ENCODE measurements around the gene GET4. TPM values are rescaled to one million over a fixed set of nuclear protein-coding genes. Genes with fewer than 3 reads are reported as not detected.

Gene GET4
- total RNA-seq, 1 donor from 2014 or later, result 58.2 TPM

DNA sequence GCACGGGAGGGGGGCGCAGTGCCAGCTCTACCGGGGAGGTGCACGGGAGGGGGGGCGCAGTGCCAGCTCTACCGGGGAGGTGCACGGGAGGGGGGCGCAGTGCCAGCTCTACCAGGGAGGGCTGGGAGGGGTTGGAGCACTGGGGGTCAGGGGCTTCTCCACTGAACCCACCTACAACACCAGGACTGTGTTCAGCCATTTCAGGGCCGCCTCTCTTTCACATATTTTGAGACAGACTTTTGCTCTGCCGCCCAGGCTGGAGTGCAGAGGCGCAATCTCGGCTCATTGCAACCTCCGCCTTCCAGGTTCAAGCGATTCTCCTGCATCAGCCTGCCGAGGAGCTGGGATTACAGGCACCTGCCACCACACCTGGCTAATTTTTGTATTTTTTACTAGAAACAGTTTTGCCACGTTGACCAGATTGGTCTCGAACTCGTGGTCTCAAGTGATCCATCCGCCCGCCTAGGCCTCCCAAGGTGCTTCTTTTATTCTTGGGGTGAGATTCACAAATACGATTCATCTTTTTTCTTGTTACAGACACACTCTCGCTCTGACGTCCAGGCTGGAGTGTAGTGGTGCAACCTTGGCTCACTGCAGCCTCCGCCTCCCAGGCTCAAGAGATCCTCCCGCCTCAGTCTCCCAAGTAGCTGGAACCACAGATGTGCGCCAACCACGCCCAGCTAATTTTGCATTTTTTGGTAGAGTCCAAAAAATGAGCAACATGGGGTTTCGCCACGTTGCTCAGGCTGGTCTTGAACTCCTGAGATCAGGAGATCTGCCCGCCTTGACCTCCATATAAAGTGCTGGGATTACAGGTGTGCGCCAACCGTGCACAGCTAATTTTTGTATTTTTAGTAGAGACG is 41.1 kb downstream of the GET4 start:
- no peaks in the 10 kb centered on the region for H3K36me3 Mint-ChIP-seq (ENCODE audit: insufficient read depth)
- H3K27ac Mint-ChIP-seq, result no peak overlapping the region
- H3K9me3 Mint-ChIP-seq (ENCODE audit: low read depth), result no peaks in the 10 kb centered on the region
- TF ChIP-seq, protein P1, sequence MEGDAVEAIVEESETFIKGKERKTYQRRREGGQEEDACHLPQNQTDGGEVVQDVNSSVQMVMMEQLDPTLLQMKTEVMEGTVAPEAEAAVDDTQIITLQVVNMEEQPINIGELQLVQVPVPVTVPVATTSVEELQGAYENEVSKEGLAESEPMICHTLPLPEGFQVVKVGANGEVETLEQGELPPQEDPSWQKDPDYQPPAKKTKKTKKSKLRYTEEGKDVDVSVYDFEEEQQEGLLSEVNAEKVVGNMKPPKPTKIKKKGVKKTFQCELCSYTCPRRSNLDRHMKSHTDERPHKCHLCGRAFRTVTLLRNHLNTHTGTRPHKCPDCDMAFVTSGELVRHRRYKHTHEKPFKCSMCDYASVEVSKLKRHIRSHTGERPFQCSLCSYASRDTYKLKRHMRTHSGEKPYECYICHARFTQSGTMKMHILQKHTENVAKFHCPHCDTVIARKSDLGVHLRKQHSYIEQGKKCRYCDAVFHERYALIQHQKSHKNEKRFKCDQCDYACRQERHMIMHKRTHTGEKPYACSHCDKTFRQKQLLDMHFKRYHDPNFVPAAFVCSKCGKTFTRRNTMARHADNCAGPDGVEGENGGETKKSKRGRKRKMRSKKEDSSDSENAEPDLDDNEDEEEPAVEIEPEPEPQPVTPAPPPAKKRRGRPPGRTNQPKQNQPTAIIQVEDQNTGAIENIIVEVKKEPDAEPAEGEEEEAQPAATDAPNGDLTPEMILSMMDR (IDR thresholded peaks at IDR 0.05; ENCODE audit: unreplicated experiment), result no peak
- no peaks in the 10 kb centered on the region for H3K27me3 Mint-ChIP-seq
- no peak overlapping the region for H3K4me3 Mint-ChIP-seq (ENCODE audit: low read depth)
- no peaks in the 10 kb centered on the region for H3K4me1 Mint-ChIP-seq (ENCODE audit: low read depth)
- no peak for DNase-seq (ENCODE audit: low spot score, unreplicated experiment)

DNA sequence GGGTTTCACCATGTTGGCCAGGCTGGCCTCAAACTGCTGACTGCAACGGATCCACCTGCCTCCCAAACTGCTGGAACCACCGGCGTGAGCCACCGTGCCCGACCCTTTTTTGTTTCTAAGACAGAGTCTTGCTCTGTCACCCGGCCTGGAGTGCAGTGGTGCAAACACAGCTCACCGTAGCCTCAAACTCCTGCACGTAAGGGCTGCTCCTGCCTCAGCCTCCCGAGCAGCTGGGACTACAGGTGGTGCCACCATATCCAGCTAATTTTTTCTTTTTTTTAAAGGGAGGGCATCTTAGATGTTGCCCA is 41.7 kb downstream of the GET4 start:
- no peaks in the 10 kb centered on the region for H3K36me3 Mint-ChIP-seq (ENCODE audit: insufficient read depth)
- no peaks in the 10 kb centered on the region for H3K27me3 Mint-ChIP-seq
- no peaks in the 10 kb centered on the region for H3K4me1 Mint-ChIP-seq (ENCODE audit: low read depth)
- TF ChIP-seq, protein P1 (IDR thresholded peaks at IDR 0.05; ENCODE audit: unreplicated experiment), result no peak
- H3K9me3 Mint-ChIP-seq (ENCODE audit: low read depth), result no peaks in the 10 kb centered on the region
- H3K27ac Mint-ChIP-seq, result no peak overlapping the region
- H3K4me3 Mint-ChIP-seq (ENCODE audit: low read depth), result no peak overlapping the region
- DNase-seq (ENCODE audit: low spot score, unreplicated experiment), result no peak

DNA sequence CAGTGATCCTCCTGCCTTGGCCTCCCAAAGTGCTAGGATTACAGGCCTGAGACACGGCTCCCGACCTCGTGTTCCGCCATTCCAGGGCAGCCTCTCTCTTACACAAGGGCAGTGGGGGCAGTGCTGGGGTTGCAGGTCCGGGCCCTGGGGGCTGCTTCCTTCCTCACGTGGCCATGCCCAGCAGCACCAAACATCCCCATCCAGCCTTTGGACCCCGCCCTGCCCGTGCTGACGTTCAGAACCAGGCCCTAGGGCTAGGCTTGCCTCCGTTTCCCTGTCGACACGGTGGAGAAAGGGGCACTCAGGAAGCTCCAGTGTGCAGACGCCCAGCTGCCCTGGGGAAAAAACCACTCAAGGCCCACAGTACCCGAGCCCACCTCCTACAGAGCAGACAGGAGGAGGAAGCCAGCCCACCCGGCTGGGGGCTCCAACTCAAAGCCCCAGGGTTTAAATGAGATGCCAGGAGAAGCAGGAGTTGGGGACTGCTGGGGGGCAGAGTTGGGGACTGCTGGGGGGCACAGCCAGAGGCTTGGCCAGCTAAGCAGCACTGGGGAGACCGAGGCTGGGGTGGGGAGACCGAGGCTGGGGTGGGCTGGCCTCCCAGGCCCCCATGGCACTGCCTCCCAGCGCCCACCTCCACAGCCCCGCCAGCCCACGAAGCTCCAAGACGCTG is 42.2 kb downstream of the GET4 start:
- TF ChIP-seq, protein P1 (IDR thresholded peaks at IDR 0.05; ENCODE audit: unreplicated experiment), result no peak
- no peaks in the 10 kb centered on the region for H3K9me3 Mint-ChIP-seq (ENCODE audit: low read depth)
- DNase-seq (ENCODE audit: low spot score, unreplicated experiment), result no peak
- H3K27me3 Mint-ChIP-seq, result no peaks in the 10 kb centered on the region
- no peak overlapping the region for H3K4me3 Mint-ChIP-seq (ENCODE audit: low read depth)
- H3K27ac Mint-ChIP-seq, result no peak overlapping the region
- H3K36me3 Mint-ChIP-seq (ENCODE audit: insufficient read depth), result no peaks in the 10 kb centered on the region
- H3K4me1 Mint-ChIP-seq (ENCODE audit: low read depth), result no peaks in the 10 kb centered on the region

DNA sequence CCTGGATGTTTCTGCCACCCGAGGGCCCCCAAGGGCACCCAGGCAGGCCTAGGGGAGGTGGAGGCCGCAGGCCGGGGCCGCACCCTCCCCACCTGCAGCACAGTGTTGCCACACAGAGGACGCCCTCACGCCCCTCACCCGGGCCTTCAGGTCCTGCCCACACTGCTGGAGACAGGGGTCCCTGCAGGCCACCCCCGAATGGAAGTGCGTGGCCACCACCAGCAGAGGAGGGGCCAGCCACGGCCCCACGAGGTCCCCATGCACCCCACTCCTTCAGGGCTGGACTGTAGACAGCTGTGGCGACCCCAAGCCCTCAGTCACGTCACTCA is 42.7 kb downstream of the GET4 start:
- Mint-ChIP-seq H3K36me3 (ENCODE audit: insufficient read depth) (no peaks in the 10 kb centered on the region), H3K4me1 (ENCODE audit: low read depth) (no peaks in the 10 kb centered on the region), H3K27ac (no peak overlapping the region), H3K9me3 (ENCODE audit: low read depth) (no peaks in the 10 kb centered on the region), H3K4me3 (ENCODE audit: low read depth) (no peak overlapping the region), H3K27me3 (no peaks in the 10 kb centered on the region)
- TF ChIP-seq, protein P1 (IDR thresholded peaks at IDR 0.05; ENCODE audit: unreplicated experiment), result no peak
- no peak for DNase-seq (ENCODE audit: low spot score, unreplicated experiment)

DNA sequence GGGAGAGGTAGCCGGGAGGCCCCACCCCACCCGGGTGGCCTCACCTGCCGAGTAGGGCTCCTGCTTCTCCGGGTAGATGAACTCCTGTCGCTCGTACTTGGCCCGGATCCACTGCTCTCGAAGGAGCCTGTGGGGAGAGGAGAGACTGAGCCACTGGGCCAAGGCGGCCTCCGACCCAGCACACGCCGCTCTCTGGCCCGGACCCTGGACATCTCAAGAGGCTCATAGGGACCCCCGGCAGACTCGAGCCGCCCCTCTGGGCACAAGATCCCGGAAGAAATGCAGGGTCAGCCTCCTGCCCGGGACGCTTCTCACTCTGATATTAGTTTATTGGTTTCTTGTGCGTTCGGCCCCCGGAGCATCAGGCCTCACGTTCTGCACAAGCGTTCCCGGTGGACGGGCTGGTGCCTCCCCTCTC is 43.6 kb downstream of the GET4 start:
- Mint-ChIP-seq H3K9me3 (ENCODE audit: low read depth) (no peaks in the 10 kb centered on the region), H3K27me3 (no peaks in the 10 kb centered on the region), H3K36me3 (ENCODE audit: insufficient read depth) (no peaks in the 10 kb centered on the region), H3K4me3 (ENCODE audit: low read depth) (no peak overlapping the region), H3K27ac (no peak overlapping the region), H3K4me1 (ENCODE audit: low read depth) (no peaks in the 10 kb centered on the region)
- DNase-seq (ENCODE audit: low spot score, unreplicated experiment), result no peak
- TF ChIP-seq, protein P1 (IDR thresholded peaks at IDR 0.05; ENCODE audit: unreplicated experiment), result no peak
